Osteocyte (in vitro differentiated cells): ENCODE results near the gene MPPED1. TPM values are rescaled to one million over a fixed set of nuclear protein-coding genes. Genes with fewer than 3 reads are reported as not detected.

Source experiments
- DNase-seq: peaks from one replicate; pipeline ENCODE4 v3.0.0; 2021; ENCODE audit warnings: mixed read lengths; ENCODE audit not compliant: unreplicated experiment; ENCODE audit errors: extremely low spot score
- H3K27ac Mint-ChIP-seq: one replicate; pipeline ENCODE4 v1.8.0; 2021; ENCODE audit warnings: mild to moderate bottlenecking, mixed read lengths; ENCODE audit not compliant: unreplicated experiment
- H3K27me3 Mint-ChIP-seq: one replicate; pipeline ENCODE4 v1.8.0; 2021; ENCODE audit warnings: mixed read lengths; ENCODE audit not compliant: unreplicated experiment
- H3K36me3 Mint-ChIP-seq: one replicate; pipeline ENCODE4 v1.8.0; 2021; ENCODE audit warnings: mixed read lengths; ENCODE audit not compliant: unreplicated experiment
- H3K4me1 Mint-ChIP-seq: one replicate; pipeline ENCODE4 v1.8.0; 2021; ENCODE audit warnings: mixed read lengths; ENCODE audit not compliant: unreplicated experiment
- H3K4me3 Mint-ChIP-seq: one replicate; pipeline ENCODE4 v1.8.0; 2021; ENCODE audit warnings: mild to moderate bottlenecking, moderate library complexity, mixed read lengths; ENCODE audit not compliant: unreplicated experiment
- H3K9me3 Mint-ChIP-seq: one replicate; pipeline ENCODE4 v1.8.0; 2021; ENCODE audit warnings: mixed read lengths; ENCODE audit not compliant: unreplicated experiment
- total RNA-seq: library from RNA; stranded (reverse); gene quantifications from 2 replicates; pipeline ENCODE4 v1.2.1, GENCODE V29; 2021
- TF ChIP-seq, protein P1 (sequence below): fragments of 200-600 bp; sonication (generic); IDR thresholded peaks from 2 replicates; pipeline ENCODE4 v1.5.0; 2021; ENCODE audit warnings: antibody characterized with exemption, mild to moderate bottlenecking, moderate library complexity

MPPED1 gene
- total RNA-seq, 1 donor from 2014 or later: not detected

DNA sequence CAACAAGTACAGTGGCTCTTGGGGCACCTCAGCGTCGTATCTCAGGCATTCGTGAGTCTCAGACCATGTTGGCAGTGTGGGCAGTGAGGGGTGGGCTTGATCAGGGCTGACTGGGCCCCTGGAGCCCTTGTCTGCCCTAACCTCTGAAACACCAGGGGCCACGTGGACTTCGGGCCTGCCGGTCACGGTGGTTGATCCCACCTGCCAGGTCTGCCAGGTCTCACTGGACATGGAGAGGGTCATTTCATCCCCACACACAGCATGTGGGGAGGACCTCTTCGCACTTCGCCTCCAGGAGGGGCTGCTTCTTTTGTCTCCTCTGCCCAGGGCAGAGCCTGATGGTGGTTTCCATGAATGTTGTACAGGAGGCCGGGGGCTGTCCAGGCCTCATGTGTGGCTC, 77.1 kb downstream of the MPPED1 start:
- no peak overlapping the region for H3K4me3 Mint-ChIP-seq
- DNase-seq: no peak
- no peak overlapping the region for H3K27ac Mint-ChIP-seq
- no peaks in the 10 kb centered on the region for H3K4me1 Mint-ChIP-seq
- TF ChIP-seq, protein P1, sequence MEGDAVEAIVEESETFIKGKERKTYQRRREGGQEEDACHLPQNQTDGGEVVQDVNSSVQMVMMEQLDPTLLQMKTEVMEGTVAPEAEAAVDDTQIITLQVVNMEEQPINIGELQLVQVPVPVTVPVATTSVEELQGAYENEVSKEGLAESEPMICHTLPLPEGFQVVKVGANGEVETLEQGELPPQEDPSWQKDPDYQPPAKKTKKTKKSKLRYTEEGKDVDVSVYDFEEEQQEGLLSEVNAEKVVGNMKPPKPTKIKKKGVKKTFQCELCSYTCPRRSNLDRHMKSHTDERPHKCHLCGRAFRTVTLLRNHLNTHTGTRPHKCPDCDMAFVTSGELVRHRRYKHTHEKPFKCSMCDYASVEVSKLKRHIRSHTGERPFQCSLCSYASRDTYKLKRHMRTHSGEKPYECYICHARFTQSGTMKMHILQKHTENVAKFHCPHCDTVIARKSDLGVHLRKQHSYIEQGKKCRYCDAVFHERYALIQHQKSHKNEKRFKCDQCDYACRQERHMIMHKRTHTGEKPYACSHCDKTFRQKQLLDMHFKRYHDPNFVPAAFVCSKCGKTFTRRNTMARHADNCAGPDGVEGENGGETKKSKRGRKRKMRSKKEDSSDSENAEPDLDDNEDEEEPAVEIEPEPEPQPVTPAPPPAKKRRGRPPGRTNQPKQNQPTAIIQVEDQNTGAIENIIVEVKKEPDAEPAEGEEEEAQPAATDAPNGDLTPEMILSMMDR: no peak
- no peaks in the 10 kb centered on the region for H3K36me3 Mint-ChIP-seq
- H3K9me3 Mint-ChIP-seq: peaks cover 4% of the 10 kb centered on the region
- no peaks in the 10 kb centered on the region for H3K27me3 Mint-ChIP-seq

DNA sequence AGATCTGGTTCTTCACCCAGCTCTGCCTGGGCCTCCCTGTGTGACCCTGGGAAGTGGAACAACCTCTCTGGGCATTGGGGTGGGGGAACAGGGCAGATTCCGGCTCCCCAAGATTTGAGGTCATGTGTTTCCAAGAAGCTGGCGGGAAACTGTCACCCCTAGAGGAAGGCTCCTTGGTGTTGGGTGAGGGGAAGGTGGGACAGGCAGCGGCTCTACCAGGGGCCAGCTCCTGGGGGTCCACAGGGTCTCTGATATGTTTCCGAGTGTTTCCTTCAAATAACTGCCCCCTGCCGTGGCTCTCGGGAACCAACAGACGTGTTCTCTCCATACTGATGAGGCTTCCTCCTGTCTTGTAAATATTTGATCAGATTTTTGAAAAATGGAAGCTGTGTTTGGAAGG, 78.5 kb downstream of the MPPED1 start:
- Mint-ChIP-seq H3K9me3 (peaks cover 4% of the 10 kb centered on the region), H3K27me3 (no peaks in the 10 kb centered on the region), H3K36me3 (no peaks in the 10 kb centered on the region), H3K4me1 (no peaks in the 10 kb centered on the region), H3K4me3 (no peak overlapping the region), H3K27ac (no peak overlapping the region)
- TF ChIP-seq, protein P1: no peak
- no peak for DNase-seq

DNA sequence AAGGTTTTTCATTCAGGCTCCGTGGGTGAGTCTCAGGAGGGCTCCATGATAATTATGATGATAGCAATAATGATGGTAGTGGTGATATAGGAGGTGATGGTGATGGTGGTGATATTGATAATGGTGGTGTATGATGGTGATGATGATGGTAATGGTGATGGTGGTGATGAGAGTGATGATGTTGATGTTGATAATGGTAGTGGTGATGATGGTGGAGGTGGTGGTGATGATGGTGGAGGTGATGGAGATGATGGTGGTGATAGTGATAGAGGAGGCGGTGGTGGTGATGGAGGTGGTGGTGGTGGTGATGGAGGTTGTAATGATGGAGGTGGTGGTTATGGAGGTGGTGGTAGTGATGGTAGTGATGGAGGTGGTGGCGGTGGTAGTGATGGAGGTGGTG, 79.4 kb downstream of the MPPED1 start:
- Mint-ChIP-seq H3K9me3 (peaks cover 4% of the 10 kb centered on the region), H3K27ac (no peak overlapping the region), H3K4me3 (no peak overlapping the region), H3K36me3 (no peaks in the 10 kb centered on the region), H3K4me1 (no peaks in the 10 kb centered on the region), H3K27me3 (no peaks in the 10 kb centered on the region)
- TF ChIP-seq, protein P1: no peak
- no peak for DNase-seq

DNA sequence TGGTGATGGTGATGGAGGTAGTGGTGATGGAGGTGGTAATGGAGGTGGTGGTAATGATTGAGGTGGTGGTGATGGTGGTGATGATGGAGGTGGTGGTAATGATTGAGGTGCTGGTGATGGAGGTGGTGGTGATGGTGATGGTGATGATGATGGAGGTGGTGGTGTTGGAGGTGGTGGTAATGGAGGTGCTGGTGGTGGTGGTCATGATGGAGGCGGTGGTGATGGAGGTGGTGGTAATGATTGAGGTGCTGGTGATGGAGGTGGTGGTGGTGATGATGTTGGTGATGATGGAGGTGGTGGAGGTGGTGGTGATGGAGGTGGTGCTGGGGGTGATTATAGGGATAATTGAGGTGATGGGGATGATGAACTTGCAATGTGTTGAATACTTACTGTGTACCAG, 79.9 kb downstream of the MPPED1 start:
- Mint-ChIP-seq H3K4me3 (no peak overlapping the region), H3K36me3 (no peaks in the 10 kb centered on the region), H3K27ac (no peak overlapping the region), H3K4me1 (no peaks in the 10 kb centered on the region), H3K27me3 (no peaks in the 10 kb centered on the region), H3K9me3 (peaks cover 4% of the 10 kb centered on the region)
- DNase-seq: no peak
- TF ChIP-seq, protein P1: no peak

DNA sequence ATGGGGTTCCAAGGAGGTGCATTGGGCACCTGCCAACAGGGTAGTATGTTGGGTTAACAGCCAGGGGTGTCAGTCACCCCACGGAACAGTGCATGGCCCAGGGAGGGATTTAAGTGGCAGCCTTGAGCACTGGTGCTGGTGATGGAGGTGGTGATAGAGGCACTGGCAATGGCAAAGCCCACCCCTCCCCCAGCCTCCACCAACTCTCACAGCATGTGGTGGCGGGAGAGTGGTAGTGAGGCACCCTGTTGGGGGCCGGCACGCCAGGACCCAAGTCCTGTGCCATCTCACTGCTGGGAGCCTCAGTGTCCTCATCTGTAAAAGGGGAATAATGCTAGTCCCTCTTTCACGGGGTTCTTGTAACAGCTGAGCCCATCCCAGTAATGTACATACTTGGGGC, 81.5 kb downstream of the MPPED1 start:
- TF ChIP-seq, protein P1: no peak
- H3K36me3 Mint-ChIP-seq: no peaks in the 10 kb centered on the region
- H3K27ac Mint-ChIP-seq: no peak overlapping the region
- no peaks in the 10 kb centered on the region for H3K4me1 Mint-ChIP-seq
- H3K4me3 Mint-ChIP-seq: no peak overlapping the region
- no peaks in the 10 kb centered on the region for H3K27me3 Mint-ChIP-seq
- H3K9me3 Mint-ChIP-seq: peaks cover 4% of the 10 kb centered on the region
- no peak for DNase-seq
